A673 (cell line): ENCODE data around the gene PAK1.

Experiments used
- CTCF ChIP-seq: fragments of 300-800, 200-600 bp; sonication (generic); conservative IDR thresholded peaks from 2 replicates; pipeline ENCODE4 v1.5.1; 2017; ENCODE audit warnings: low read depth, mild to moderate bottlenecking, antibody characterized with exemption, low read length, moderate library complexity, mixed read lengths
- EZH2 ChIP-seq: fragments of 200-600 bp; sonication (generic); IDR thresholded peaks from 2 replicates; pipeline ENCODE4 v1.6.1; 2017; ENCODE audit warnings: borderline replicate concordance, low read depth, mild to moderate bottlenecking, mixed read lengths, antibody characterized with exemption, low read length; ENCODE audit not compliant: poor library complexity, severe bottlenecking

GRCh38 chr11:77347948-77348347, 125.9 kb downstream of the PAK1 start:
- TF ChIP-seq EZH2 (no peak), CTCF (no peak)
